GM18861 (cell line): ENCODE measurements around the gene TBCD.

ENCODE experiments used
- ATAC-seq: cut with Tn5 transposase; IDR thresholded peaks from one replicate; pipeline ENCODE4 v1.9.1; 2021; ENCODE audit not compliant: unreplicated experiment

The TBCD gene

DNA sequence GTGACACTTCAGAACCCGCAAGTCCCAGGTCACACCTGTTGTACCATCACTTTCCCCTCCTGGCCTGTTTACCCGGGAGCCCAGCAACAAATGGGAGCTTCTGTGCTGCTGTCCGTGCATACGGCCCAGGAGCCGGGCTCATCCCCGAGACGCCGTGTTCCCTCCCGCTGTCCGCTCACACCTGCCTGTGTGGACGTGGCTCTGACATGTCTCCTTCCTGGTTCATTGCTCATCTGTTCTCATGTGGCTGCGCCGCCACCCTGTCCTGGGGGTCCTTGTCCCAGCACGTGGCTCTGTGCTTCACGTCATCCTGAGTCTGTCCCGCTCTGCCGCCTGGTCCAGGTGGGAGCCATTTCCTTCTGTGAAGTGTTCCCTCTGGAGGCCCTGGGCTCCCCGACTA lies 37.9 kb downstream of the TBCD start:
- no peak for ATAC-seq

DNA sequence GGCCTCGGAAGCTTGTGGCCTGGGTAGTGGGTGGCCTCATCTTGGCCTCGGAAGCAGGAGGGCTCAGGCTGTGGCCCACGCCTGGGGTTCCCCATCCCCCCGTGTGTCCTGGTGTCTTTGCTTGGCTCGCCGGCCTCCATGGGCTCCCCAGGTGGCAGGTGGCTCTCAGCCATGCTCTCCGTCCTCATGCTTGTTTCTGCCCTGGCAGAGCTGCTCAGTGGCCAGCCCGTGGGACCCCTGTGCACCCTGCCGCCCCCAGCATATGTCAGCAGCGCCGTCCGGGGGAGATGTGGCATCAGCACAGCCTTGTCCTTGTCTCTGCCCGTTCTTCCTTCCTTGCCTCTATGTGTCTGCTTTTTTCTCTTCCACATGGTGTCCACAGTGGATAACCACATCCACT lies 38.5 kb downstream of the TBCD start:
- ATAC-seq, result no peak

DNA sequence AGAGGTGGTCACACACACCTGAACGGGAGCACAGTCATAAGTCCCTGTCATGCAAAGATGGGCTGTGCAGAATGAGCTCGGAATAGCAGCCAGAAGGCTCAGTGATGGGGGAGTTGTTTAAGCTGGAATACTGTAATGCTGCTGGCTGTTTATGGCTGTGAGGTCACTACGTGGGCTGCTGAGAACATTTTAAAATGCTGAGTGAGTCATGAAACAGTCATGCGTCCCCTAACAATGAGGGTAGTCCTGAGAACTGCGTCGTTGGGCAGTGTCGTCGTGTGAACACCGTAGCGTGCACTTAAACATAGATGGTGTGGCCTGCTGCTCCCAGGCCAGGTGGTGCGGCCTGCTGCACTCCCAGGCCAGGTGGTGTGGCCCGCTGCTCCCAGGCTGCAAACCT lies 39.7 kb downstream of the TBCD start:
- no peak for ATAC-seq

DNA sequence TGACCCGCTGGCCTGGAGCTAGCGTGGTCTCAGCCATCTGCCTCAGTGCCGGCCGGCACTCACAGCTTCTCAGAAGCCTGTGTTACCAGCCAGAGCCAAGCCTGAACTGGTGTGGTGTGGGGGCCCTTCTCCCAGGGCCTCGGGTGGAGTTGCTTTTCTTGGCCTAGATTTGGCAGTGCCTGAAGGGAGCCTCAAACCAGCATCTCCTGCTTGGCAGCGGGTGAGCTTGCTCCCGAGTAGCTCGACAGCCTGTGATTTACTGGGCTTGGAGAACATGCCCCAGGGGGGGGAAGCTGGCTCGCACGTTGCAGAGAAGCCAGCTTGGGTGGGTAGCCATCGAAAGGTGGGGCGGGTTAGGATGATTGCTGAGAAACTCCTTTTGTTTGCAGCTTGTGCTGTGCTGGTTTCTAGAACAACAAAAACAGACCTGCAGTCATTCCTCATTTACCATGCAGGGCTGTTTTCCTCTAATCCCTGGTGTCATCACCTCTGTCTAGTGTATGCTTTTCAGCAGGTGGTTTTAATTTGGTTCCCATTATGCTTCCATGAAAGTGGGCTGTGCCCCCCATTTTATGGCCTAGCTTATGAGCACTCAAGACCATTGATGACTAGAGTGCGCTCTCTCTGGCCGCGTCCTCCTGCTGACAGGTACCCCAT lies 42.2 kb downstream of the TBCD start:
- ATAC-seq, result no peak

DNA sequence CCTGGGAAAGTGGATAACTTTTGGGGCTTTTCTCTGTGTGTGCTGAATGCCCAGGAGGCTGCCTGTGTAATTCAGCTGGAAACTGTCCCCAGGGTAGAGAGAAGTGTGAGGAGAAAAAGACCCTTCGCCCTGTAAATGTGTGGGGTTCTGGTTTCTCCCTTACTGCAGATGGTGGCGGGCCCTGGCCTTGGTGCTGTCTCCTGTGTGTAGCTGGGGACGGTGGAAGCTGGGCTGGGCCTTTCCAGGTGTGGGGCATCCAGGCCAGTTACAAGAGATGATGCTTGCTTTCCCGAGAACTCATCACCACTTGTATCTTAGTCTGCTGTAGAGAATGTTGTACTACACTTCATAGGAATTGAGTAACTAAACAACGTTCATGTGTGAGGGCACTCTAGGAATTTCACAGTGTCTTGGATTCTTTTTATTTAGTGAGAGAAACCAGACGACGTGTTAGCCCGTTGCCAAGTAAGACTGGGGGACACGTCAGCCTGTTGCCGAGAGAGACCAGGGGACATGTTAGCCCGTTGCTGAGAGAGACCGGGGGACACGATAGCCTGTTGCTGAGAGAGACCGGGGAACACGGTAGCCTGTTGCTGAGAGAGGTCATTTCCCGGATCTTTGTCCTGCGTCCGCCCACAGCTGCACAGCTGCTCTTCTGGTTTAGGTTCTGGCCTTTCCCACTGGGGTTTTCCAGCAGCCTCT lies 43.1 kb downstream of the TBCD start:
- ATAC-seq, result no peak

DNA sequence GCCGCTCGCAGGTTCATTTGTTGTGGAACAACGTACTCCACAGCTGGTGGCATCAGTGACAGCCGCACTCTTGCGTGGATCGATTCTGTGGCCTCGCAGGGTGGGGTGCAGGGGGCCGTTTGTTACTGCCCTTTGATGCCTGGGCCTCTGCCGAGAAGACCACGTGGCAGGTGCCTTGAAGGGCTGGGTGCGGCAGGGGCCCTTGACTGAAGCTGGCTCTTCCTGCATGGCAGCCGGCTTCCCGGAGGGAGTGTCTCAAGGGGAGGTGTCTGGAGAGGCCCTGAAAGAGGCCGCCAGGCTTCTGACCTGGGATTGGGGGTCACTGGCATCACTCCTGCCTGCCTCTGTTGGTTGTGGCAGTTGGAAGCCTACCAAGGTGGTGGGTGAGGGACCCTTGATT lies 43.8 kb downstream of the TBCD start:
- no peak for ATAC-seq

DNA sequence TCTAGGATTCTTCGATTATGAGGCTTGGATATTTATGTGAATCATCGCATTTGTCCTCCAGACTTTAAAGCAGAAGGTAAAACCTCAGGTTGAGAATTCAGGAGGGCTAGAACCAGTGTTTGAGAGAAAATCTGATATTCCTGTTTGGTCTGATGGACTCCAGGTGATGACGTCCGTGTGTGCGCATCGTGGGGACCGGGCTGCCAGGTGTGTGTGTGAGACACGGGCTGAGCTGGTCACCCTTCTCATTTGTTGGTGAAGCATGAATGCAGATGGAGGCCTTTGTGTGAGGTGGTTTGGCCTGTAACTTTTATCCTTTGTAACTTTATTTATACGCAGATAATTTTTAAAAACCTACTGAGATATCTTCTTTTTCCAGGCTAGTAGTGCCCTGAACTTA lies 45.2 kb downstream of the TBCD start:
- no peak for ATAC-seq

DNA sequence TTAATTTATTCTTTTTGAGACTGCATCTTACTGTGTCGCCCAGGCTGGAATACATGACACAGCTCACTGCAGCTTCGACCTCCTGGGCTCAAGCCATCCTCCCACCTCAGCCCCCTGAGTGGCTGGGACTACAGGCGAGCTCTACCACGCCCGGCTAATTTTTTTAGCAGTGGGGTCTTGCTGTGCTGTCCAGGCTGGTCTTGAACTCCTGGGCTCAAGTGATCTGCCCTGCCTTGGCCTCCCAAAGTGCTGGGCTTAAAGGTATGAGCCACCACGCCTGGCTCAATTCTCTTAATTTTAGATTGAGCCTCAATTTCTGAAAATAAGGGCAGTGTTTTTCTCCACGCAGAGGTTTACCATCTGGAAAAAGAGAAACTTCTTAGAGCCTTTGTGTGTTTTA lies 46.9 kb downstream of the TBCD start:
- no peak for ATAC-seq

DNA sequence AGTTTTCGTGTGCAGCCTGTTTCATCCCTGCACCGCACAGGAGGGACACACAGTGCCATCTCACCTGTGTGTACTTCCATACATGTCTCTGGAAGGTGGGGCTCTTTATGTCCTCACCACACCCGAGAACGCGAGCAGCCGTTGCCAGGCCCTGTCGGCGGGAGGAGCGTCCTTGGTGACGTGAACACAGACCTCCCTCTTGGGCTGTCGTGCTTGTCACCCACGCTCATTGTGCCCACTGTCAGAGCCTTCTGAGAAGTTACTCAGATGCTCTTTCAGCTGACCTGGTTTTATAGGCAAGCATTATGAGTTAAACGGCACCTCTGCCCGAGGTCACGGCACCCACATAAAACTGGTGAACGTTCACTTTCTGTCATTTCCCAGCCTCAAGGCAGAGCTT lies 47.7 kb downstream of the TBCD start:
- ATAC-seq, result no peak

DNA sequence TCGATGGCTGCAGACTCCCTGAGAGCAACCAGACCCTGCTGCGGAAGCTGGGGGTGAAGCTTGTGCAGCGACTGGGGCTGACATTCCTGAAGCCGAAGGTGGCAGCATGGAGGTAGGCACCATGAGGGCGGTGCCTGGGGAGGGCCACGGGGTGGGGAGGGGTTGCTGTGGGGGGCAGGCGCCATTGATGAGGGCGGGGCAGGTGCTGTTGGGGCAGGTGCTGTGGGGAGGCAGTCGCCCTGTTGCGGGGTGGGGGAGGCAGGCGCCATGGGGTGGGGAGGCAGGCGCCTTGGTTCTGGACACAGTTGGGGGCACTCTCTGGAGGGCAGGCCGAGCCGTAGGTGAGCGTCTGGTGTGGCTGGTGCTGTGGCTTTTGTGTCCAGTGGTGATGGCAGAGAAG lies 49.0 kb downstream of the TBCD start:
- no peak for ATAC-seq

DNA sequence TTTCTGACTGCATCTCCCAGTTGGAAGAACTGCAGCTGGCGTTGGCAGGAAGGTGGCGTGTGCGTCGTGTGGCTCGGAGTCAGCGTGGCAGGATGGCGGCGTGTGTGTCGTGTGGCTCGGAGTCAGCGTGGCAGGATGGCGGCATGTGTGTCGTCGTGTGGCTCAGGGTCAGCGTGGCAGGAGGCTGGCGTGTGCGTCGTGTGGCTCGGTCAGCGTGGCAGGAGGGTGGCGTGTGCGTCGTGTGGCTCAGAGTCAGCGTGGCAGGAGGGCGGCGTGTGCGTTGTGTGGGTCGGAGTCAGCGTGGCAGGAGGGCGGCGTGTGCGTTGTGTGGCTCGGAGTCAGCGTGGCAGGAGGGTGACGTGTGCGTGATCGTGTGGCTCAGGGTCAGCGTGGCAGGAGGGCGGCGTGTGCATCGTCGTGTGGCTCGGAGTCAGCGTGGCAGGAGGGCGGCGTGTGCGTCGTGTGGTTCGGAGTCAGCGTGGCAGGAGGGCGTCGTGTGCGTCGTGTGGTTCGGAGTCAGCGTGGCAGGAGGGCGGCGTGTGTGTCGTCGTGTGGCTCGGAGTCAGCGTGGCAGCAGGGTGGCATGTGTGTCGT lies 49.6 kb downstream of the TBCD start:
- no peak for ATAC-seq

DNA sequence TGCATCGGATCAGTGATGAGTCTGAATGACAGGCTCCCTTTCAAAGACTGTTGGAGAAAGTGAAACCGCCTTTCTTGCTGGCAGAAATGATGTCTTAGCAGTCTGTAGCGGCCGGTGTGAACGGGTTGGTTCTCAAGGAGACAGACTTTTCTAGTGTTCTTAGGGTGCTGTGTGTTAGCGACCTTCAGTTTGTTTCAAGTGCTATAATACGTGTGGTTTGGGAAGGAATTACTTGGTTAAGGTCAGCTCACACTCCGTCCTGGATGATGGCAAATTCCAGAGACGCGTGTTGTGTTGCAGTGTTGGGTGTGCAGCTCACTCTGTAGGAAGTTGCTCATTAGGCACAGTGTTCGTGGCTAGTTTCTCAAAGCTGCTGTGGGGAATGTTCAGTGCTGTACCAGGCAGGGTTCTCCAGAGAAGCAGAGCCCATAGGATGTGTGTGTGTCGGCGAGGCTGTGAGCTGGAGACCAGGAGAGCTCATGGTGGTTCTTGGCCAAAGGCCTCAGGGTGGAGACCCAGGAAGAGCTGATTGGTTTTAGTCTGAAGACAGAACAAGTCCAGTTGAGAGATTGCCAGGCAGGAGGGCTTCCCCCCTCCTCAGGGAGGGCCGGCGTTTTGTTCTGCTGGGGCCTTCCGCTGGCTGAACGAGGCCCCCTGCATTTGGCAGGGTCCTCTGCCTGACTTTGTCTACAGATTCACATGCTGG lies 50.4 kb downstream of the TBCD start:
- no peak for ATAC-seq

DNA sequence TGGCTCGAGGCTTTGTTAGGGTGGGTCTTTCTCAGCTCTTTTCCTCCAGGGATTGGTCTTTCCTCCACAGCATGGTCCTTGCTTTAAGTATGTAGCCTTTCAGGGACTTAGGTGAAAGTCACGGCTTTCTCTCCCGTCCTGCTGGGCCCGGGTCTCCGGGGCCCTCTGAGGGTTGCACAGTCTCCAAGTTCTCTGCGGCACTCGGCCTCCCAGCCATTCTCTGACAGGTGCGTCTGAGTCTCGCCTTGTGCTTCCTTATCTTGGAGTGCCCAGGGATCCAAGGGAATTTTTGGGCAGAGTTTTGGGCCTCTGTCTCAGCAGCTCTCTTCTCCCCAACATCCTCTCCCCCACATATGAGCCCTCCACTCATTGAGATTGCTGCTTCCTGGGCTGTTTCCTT lies 51.3 kb downstream of the TBCD start:
- ATAC-seq, result no peak

DNA sequence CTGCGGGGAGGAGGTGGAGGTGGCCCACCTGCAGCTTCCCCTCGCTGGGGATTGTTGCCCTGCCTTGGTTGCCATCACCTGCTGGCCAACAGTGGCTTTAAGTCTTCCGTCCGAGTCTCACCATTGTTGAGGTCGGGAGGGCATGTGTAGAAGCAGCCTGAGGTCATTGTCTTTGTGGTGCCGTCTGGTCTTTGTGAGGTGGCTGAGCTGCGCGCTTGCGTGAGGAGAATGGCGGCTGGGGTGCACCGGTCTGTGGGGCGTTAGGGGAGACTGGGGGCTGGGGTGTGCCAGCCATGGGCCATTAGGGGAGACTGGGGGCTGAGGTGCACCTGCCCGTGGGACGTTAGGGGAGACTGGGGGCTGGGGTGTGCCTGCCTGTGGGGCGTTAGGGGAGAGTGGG lies 51.7 kb downstream of the TBCD start:
- no peak for ATAC-seq

DNA sequence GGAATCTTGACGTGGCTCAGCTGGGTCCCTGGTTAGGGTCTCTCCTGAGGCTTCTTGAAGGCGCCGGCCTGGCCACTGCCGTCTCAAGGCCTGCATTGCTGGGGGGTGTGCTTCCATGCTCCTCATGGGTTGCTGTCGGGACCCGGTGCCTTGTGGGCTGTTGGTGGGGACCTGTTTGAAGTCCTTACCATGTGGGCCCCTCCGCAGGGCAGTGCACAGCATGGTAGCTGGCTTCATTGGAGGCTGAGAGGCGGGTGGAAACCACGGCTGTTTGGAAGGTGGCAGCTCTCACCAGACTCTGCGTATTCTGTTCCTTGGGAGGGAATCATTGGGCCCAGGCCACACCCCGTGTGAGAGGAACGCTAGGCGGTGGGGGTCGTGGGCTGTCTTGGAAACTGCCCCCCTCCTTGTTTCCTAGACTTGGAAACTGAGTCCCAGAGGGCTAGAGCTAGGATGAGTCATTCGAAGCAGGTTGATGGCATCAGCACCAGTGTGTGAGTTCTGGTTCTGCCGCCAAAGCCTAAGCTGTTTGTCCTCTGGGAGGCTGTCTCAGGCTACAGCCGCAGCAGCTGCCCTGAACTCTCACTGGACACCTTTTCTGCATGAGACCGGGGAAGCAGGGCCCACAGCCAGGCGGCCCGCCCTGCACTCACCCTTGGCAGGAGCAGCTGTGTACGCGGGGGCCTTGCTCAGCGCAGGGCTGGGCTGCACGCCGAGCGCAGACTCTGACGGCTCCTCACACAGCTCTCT lies 52.8 kb downstream of the TBCD start:
- ATAC-seq, result no peak

DNA sequence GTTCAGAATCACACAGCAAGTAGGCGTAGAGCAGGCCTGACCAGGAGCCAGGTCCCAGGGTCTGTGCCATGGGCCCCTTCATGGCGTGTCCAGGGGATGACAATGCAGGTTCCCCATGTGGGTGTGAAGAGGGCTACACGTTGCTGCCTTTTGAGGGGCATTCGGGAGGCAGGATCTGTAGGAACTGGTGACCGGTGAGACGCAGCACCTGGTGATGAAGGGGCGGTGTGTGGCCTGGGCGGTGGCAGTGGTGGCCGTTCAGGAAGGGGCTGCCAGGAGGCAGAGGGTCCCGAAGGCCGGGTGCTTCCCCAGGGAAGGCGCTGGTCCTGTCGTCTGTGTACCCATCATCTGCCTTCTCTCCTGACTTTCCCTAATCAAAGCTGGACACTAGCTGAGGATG lies 53.4 kb downstream of the TBCD start:
- ATAC-seq, result no peak

DNA sequence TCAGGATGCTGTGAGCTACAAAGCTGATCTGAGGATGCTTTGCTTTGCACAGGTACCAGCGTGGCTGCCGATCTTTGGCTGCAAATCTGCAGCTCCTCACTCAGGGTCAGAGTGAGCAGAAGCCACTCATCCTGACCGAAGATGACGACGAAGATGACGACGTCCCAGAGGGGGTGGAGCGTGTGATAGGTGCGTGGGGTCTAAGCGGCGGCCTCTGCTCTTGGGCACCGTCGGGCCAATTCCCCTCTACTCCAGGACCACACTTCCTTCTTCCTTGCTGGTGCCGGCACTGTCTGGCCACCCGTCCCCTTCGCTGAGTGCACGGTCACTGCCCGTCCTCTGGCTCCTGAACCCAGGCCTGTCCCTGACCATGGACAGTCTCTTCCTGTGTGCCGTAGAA lies 54.0 kb downstream of the TBCD start:
- no peak for ATAC-seq

DNA sequence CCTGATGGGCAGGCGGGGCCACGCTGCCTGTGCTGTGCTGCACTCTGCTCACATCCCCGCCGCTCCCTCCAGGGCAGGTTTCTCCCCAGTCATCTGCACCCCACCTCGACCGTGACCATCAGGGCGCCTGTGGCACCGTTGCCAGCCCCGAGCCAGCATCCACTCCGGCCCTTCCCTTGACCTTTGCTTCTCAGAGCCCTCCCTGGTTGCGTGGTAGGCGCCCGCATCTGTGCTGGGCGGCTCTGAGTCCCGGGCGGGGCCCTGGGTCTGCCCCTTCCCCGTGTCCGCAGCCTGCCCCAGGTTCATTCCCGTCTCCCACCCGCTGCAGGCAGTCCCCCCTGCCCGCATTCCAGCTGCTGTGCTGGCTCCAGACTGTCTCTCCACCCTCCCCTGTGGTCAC lies 54.8 kb downstream of the TBCD start:
- ATAC-seq, result no peak

DNA sequence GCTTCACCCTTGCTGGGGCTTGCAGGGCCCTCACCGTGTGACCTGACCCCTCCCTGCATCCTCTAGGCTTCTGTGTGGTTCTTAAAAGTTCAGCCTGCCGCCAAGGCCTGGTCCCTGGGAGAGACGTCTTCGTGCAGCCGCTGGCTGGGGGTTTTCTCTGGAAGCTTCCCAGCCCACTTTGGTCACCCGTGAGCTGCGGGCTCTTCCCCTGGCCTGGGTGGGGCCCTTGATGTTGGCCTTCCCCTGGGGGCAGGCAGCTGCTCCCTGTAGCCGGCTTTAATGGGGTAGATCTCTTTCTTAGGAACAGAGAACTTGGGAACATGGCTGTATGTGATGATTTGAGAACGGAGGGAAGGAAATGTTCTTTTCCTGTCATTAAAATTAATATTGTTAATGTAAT lies 55.2 kb downstream of the TBCD start:
- no peak for ATAC-seq

DNA sequence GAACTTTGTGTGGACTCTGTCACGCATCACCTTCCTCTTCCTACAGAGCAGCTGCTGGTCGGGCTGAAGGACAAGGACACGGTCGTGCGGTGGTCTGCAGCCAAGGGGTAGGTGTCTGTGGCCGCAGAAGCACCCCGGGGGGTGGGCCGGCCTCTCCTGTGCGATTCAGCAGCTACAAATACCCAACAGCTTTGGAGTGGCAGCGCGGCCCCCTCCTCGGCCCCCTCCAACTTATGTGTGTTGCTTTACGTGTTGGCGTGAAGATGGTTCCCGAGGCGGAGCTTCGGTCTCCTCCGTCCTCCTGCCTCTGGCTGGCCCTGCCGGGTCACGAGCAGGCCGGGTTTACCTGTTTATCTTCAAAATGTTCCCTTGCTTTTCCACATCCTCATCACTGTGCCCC lies 55.7 kb downstream of the TBCD start:
- no peak for ATAC-seq

DNA sequence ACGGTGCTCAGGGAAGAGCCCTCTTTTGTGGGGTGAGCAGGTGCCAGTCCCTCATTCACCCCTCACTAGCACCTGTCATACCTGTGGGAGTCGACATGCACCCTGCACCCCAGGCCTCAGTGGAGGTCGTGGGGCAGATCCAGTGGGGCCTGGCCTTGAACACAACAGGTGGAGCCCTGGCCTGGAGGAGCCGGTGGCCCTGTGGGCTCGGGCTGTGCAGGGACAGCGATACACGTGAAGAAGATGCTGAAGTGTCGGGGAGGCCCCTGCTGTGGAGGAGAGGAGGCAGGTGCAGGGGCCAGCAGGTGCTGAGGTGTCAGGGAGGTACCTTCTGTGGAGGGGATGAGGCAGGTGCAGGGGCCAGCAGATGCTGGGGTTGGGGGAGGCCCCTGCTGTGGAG lies 56.1 kb downstream of the TBCD start:
- no peak for ATAC-seq
